Anterior cingulate cortex (tissue), 58 donors: Measurements from ENCODE around the gene TMEM19.

Experiments
- DNase-seq, 58 donors: peaks; one replicate each; lab custom pipeline; 2025; lab: John Stamatoyannopoulos, UW

TMEM19 gene

GRCh38 chr12:71685914-71686657 lies at the start of gene TMEM19:
TSS of gene TMEM19 (plus strand) at chr12:71686082. CDS start at chr12:71686681, 599 bp downstream.
- DNase-seq: peak in 57 of 58 donors; percentile 63 to 98 (median 91)

GRCh38 chr12:71636704-71637115 lies 49.2 kb upstream of the TMEM19 start:
- peak in 2 of 58 donors; percentile 21 to 27 for DNase-seq

DNA sequence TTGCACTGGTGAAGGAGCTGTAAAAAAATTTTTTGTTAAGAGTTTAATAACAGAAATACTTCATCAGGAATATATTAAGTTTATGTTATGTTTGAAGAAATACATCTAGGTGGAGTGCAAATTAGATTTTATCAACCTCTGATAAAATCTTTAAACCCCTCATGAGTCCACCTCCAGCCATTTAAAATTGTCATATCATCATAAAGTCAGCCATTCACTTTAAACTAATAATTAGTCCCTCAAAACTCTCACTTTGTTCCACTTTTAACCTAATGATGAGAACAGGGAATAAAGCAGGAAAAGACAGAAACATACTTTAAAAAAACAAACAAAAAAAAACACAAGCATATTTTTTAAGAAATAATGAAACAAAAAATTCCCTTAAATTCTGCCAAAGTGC lies 47.4 kb upstream of the TMEM19 start:
- no peak for DNase-seq

- no peak for DNase-seq
These were observed 46.5 kb upstream of the TMEM19 start for GRCh38 chr12:71639341-71639760.

DNA sequence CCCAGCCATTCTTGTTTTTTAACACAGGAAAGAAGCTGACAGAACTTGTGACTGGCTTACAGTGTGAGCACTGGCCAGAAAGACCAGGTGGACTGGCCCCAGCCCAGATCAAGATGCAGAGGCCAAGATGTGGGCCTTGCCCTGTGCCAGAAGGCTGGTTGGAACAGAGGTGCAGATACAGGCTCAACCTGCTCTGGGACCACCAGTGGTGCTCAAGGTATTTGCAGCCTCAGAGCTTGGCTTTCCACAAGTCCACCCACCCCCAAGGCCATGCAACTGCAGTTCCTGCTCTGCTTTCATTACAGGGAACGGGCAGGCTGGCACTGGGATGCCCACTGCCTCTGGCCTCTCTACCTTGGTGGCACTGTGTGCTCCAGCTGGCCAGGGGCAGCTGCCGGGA lies 45.6 kb upstream of the TMEM19 start:
- DNase-seq: no peak

GRCh38 chr12:71641390-71641789 lies 44.5 kb upstream of the TMEM19 start:
- no peak for DNase-seq

DNA sequence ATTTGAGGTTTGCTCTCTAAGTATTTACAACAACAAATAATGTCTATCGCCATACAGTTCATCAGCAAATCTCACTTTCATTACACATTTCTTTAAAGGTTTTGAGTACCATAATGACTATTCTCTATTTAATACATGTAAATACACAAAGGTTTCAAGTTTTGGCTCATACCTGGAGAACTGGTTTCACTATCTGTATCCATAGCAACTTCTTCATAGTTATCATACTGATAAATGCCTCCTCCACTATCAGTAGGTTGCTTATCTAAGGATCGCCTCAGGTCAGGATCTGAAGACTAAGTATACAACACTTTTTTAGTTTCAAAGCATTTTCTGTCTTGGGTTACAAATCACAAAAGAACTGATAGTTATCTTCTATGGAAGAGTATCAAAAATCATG lies 43.6 kb upstream of the TMEM19 start:
- no peak for DNase-seq

DNA sequence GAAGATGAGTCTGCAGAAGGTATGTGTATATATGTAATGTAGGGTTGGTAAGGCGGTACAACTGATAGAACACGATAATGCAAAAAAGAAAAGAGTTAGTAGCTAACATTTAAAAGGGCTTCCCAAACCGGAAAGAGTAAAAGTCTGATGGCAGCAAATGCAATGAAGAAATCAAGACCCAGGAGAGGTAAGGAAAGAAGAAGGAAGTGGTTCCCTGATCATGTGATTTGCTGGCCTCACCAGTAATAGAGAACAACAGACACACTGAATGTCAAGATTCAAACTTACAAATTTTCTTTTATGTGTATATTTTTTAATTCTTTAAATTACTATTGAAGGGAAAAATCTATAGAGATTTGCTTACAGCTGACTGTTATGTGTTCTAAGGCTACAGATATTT lies 40.6 kb upstream of the TMEM19 start:
- no peak for DNase-seq

DNA sequence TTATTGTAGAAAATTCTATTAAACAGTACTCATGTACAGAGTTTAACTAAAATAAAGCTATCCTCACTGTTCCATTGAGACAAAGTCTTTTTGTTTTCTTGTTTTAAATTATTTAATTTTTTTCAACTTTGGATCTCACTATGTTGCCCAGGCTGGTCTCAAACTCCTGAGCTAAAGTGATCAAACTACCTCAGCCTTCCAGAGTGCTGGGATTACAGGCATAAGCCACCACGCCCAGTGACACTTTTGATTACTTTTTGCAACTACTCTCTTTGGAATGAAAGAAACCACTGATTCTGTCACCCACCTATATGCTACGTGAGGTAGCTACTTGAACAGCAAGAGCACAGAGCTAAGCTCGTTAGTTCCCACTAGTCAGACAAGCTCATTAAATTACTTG lies 39.4 kb upstream of the TMEM19 start:
- DNase-seq: no peak

DNA sequence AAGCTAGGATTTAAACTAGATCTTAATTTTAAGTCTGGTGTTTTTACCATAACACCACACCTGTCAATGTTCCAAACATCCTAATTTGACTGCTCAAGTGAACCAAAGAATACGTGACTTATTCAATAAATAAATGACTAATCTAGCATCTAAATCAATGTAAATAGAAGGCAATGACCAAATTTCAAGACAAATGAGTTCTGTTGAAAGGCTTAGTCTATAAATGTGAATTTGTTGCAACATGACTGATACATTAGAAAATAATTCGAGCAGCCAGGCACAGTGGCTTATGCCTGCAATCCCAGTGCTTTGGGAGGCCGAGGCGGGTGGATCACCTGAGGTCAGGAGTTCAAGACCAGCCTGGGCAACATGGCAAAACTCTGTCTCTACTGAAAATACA lies 37.3 kb upstream of the TMEM19 start:
- DNase-seq: no peak

DNA sequence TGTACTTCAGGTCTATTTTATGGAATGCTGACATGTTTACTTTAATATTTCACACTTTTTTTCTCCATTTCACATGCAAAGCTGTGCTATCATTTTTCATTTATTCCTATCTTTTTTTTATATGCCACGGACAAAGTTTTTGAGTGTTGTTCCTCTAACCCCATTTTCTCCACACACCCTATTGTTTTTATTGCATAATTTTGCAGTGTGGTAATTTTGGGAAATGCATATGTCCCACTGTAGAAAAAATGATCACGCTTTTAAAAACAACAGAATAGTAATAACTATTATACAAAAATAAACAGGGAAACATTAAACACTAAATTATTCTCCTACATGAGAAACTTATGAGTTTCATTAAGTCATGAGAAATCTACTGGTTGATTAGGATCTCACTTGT lies 36.5 kb upstream of the TMEM19 start:
- DNase-seq: no peak

DNA sequence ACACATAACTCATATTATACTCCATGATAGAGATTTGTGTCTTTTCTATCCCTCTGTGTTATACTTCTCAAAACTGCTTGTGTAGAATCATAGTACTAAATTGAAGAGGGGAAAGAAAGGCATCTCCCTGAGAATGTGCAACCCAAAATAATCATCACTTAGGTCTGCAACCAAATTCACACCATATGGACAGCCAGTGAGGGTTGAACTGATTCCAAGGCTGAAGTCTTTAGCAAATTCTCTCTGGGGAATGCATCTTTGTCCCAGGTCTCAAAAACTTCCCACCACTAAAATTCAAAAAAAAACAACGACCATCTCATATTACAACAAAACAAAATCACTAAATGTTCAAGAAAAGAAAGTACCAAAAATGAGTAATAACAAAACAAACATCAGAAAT lies 33.2 kb upstream of the TMEM19 start:
- no peak for DNase-seq

GRCh38 chr12:71653137-71653536 lies 32.7 kb upstream of the TMEM19 start:
- no peak for DNase-seq

DNA sequence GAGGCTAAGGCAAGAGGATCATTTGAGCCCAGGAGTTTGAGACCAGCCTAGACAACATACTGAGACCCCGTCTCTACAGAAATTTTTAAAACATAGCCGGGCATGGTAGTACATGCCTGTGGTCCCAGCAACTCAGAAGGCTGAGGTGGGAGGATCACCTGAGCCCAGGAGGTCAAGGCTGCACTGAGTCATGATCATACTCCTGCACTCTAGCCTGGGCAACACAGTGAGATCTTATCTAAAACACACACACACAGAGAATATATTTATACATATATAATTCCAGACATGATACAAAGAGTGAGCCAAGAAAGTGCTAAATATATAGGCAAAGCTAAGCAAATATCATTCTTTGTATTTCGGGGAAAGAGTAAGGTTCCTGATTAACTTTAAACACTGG lies 31.7 kb upstream of the TMEM19 start:
- DNase-seq: no peak

GRCh38 chr12:71655495-71655894 lies 30.4 kb upstream of the TMEM19 start:
- no peak for DNase-seq

- no peak for DNase-seq
These were observed 30.0 kb upstream of the TMEM19 start for GRCh38 chr12:71655907-71656306.

DNA sequence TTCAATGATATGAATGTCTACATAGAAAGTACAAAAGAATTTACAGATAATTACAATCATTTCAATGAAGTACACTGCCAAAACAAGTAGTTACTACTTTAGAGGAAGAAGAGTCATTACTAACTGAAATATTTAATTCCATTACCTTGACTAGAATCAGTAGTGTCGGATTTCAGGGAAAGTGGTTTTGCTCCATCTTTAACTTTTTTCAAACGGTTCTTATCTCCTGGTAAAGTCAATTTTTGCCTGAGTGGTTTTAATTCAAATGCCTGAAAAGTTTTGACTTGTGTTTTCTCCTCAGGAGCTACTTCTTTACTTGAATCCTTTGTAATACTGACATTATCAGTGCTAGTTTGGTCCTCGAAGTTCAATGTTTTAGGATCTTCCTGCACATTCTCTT lies 29.1 kb upstream of the TMEM19 start:
- no peak for DNase-seq

- no peak for DNase-seq
These were observed 23.8 kb upstream of the TMEM19 start for GRCh38 chr12:71661977-71662530.

DNA sequence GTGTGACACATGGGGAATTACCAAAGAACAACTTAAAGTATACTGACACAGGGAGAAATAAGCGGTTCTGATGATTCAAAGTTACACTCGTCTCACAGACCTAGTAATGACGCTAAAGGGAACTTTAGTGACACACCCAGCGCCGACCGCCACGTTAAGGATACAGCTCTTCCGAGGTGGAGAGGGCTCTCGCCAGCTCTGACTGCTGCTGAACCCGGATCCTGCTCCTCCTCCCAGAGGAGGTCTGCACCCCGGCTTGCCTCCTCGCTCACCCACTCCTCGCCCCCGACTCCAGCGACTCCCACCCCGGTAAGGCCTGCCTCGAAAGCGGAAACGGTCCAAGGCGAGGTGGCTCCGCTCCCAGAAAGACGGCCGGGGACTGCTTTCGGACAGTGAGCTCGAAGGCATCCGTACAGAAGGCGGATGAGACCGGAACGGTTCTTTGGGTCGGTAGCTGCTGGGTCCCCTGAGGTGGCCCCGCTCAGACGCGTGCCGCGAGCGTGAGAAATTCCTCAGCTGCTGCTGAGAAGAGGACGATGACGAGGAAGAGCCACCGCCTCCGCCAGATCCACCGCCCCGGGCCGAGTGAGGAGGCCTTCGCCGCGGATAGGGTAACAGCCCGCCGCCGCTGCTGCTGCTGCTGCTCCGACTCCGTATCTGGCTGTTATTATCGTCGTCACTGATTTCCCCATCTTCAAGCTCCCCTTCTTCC lies 22.9 kb upstream of the TMEM19 start:
- DNase-seq: peak in 51 of 58 donors; percentile 23 to 77 (median 55)

- peak; percentile 81 to 99 (median 96) for DNase-seq
These were observed 22.1 kb upstream of the TMEM19 start, which contains the start of the genes THAP2 and ZFC3H1 for GRCh38 chr12:71663561-71664410. TSS of gene THAP2 (plus strand) at chr12:71664301. CDS start at chr12:71664510, 209 bp downstream. TSS of gene ZFC3H1 (minus strand) at chr12:71663848. CDS start at chr12:71663610, 238 bp downstream.
